Activated CD8-positive, alpha-beta memory T cell treated with anti-CD3 and anti-CD28 coated beads for 4 hours (primary cell): ENCODE measurements around the gene ZNF382.
"Not testable (repeated sequence)": the region's sequence is repeated elsewhere in the genome, so short reads cannot be mapped to it uniquely, and the experiment has no call there.

Source experiments
- DNase-seq, 2 donors: peaks; one replicate each; pipeline ENCODE4 v3.0.0-alpha.2; 2020; ENCODE audit warnings: low read depth in 2 of 2

ZNF382 gene

DNA sequence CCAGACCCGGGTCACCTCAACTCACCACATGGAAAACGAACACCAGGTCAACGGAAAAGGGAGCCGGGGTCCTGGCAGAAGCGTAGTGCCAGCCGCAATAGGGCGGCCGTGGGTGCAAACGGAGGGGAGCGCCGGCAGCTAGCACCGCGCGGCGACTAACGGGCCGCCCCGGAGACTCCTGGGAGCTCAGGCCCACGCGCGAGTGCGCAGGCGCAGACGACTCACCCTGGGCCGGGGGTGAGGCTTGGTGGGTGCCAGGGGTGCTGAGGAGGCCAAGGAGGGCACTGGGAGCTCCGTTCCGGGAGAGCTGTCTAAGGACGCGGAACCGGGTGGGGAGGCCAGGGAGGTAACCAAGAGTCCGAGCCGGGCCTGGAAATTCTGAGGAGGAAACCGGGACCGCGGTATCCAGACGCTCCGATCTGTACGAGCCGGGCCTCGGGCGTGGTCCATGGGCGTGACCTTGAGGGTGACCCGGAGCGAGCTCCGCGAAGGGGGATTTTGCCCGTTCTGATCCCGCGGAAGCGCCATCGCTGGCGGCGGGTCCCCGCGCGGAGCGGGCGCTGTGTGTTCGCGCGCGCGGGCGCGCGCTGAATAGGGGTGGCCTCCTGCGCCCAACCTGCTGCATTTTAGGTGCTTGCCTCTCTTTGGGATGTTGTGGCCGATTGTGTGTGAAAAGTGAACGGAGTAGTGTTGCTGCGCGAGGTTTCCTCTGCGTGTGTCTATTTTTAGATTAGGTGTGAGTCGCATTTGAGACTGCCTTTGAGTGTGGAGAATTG lies at the start of gene ZNF382:
Gene ZNF382, plus strand, starts transcription at position 213 of the 776 bp plus-strand sequence. CDS start 4,602 bp downstream, outside the sequence.
- peak; percentile 75 to 82 for DNase-seq

GRCh38 chr19:36564391-36564790 lies 40.7 kb upstream of the ZNF382 start:
- no peak for DNase-seq

GRCh38 chr19:36572593-36573019 lies 32.5 kb upstream of the ZNF382 start:
- DNase-seq, result no peak

DNA sequence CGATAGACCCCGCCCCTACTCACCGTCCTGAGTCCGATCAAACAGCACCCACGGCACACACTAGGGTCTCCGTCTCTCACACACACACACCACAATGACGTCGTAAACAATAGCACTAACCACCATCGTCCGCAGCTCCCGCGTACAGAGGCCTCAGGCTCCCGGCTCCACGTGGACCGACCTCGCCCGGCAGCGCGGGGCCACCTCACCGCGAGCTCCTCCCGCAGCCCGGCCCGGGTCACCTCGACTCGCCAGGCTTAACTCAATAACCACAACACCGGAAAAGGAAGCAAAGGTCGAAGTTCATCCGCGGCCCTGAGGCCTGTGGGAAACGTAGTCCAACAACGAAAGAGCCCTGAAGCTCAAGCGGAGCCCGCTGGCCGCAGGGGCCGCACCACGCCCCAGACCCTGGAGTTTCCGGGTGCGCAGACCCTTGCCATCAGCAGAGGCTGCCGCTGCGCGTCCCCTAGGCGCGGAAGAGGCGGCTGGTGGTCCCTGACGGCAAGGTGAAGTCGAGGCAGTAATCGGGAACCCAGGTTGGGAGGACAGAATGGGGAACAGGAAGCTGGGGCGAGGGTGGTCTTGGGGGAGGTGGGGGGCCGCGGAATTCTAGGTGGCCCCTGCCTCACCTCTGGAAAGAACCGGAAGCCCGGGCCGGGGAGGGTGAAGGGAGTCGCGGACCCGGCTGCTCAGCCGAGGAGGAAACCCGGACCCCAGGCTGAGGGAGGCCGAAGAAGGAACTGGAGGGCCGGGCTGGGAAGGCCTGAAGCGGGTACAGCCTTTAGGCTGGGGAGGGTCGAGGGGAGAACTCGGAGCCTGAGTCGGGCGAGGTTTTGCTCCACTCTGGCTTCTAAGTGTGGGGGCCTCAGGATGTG lies 31.9 kb upstream of the ZNF382 start, which contains the start of gene ZNF529:
Gene ZNF529, minus strand, starts transcription at position 273 of the 875 bp plus-strand sequence. CDS start 946 bp downstream, outside the sequence.
- DNase-seq, result peak; percentile 68 to 70

DNA sequence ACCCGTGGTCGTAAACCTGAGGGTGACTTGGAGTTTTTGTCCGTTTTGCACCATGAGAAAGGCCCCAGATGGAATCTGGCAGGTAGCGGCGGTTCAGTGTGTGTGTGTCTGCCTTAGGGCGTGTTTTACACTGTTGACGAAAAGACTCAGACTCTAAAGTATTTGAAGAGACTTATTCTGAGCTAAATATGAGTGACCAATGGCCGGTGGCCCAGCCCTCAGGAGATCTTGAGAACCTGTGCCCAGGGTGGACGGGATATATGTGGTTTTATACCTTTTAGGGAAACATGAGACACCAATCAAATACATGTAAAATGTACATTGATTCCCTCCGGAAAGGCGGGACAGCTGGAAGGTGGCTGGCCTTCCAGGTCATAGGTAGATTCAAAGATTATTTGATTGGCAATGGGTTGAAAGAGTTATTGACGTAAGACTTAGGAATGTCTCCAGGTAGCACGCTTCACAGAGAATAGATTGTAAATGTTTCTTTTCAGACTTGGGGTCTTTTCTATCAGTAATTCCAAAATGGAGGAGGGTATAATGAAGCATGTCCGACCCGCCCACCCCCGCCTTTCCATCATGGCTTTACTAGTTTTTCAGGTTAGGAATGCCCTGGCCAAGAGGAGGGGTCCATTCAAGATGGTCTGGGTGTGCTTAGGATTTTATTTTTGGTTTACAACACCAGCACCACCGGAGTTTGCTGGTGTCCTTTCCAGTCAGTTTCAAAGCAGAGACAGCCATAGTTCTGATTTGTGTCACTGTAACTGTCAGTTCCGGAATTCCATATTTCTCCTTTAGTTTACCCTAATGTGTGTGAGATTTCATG lies 31.0 kb upstream of the ZNF382 start:
- no peak for DNase-seq

GRCh38 chr19:36574741-36575140 lies 30.4 kb upstream of the ZNF382 start:
- DNase-seq, result no peak

DNA sequence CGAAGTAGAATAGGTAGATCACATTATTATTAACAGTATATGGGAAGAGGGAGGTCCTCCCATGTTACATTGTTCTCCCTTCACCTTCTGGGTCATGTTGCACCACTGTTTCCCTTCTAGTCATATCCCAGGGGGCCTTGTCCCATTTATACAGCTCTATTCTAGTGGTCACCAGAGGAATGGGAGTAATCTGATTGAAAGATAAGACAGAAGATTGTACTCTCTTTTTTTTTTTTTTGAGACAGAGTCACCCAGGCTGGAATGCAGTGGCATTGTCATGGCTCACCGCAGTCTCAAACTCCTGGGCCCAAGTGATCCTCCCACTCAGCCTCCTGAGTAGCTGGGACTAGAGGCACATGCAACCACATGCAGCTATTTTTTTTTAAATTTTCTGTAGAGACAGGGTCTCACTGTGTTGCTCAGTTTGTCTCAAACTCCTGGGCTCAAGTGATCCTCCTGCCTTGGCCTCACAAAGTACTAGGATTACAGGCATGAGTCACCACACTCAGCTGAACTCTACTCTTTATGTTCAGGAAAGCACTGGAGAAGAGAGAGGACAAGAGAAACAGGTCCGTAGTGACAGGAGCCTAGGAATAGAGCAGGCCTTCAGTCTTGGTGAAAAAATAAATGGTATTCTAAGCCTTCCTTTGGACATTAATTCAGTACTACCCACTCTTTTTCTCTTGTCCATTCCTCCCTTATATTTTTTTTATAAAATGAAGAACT lies 27.7 kb upstream of the ZNF382 start:
- DNase-seq, result no peak

GRCh38 chr19:36579255-36579654 lies 25.9 kb upstream of the ZNF382 start:
- DNase-seq, result no peak

DNA sequence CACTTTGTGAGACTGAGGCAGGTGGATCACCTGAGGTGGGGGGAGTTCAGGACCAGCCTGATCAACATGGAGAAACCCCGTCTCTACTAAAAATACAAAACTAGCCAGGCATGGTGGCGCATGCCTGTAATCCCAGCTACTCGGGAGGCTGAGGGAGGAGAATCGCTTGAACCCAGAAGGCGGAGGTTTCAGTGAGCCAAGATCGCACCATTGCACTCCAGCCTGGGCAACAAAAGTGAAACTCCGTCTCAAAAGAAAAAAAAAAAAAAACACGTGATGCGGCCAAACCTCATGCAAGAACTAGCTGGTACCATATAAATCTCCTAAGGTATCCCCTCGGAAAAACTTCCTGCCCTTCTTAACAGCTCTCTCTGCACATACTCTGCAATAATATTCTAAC lies 2.4 kb upstream of the ZNF382 start:
- not testable (repeated sequence) for DNase-seq

DNA sequence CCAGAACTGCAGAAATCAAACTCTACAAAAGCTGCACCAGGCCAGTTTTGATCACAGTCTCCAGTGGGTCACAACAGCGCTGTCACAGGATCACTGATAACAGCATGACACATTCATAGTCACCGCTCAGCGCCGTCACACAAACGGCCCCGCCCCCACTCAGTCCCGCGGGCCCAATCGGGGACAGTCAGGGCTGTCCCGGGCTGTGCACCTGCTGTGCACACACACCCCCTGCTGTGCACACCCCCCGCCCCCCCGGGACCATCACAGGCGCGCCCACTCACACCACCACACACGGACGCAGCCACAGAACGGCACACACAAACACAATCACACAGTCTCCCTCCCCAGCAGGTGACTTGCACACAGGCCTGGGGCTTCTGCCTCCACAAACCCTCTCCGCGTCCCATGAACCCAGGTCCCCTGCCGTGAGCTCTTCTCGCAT lies 435 bp upstream of the ZNF382 start:
- peak; percentile 78 to 82 for DNase-seq

GRCh38 chr19:36605877-36606478 lies 865 bp downstream of the ZNF382 start:
- DNase-seq, result peak in 1 of 2 donors; percentile 2

- DNase-seq, result no peak
Measured at GRCh38 chr19:36627057-36627456, 21.9 kb downstream of the ZNF382 start.

- no peak for DNase-seq
Measured at GRCh38 chr19:36635342-36635741, 30.2 kb downstream of the ZNF382 start.

- DNase-seq, result no peak
Measured at GRCh38 chr19:36638862-36639510, 33.9 kb downstream of the ZNF382 start.

DNA sequence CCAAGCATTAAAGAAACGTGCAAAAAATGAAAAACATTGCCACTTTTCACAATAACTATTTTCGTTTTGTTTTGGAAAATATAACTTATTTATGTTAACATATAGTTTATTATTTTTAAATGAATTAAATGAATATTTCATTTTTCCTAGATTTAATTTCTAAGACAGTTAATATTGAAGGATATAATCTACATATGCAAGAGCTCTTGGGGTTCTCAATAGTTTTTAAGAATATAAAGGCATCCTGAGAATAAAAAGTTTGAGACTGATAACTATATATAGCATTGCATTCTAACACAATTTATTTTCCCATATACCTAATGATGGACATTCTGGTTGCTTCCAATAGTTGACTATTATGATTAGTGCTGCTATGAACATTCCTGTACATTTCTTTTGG lies 41.6 kb downstream of the ZNF382 start:
- DNase-seq, result no peak

DNA sequence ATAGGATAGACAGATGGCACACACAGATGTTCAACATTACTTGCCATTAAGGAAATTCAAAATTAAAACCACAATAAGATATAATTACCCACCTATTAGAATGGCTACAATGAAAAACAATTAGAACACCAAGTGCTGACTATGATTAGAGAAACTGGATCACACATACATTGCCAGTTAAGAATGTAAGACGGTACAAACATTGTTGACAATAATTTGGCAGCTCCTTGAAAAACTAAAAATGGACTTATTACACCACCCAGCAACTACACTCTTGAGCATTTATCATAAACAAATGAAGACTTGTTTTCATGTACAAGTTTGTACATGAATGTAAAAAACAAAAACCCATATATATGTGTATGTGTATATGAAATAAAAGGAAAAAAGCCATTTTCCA lies 47.8 kb downstream of the ZNF382 start:
- no peak for DNase-seq

- no peak for DNase-seq
Measured at GRCh38 chr19:36665832-36666231, 60.7 kb downstream of the ZNF382 start.

DNA sequence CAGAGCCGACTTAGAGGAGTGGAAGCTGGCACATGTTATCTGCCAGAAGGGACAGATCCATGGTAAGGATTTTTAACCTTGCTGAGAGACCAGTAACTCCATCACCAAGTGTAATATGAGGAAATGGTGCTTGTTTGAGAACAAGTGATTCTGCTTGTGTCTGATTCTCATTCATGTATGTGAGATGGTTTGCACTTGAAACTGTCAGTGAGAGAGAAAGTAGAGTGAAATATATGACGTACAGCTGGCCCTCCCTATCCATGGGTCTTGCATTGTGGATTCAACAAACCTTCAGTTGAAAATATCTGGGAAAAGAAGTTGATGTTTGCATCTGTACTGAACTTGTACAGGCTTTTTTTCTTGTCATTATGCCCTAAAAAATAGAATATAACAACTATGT lies 63.5 kb downstream of the ZNF382 start:
- no peak for DNase-seq

DNA sequence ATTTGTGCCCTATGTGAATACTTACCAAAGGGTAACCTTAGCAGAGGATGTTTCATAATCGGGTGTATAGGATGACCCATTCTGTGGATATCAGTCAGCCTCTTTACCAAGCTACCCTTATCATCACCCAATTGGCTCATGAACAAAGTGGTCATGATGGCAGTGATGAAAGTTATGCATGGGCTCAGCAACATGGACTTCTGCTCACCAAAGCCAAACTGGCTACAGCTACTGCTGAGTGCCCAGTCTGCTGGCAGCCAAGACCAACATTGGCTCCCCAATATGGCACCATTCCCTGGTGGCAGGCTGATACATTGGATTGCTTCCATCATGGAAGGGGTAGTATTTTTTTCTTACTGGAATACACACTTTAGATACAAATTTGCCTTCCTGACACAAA lies 67.3 kb downstream of the ZNF382 start:
- no peak for DNase-seq

- DNase-seq, result no peak
Measured at GRCh38 chr19:36674201-36674600, 69.1 kb downstream of the ZNF382 start.
